CD14-positive monocyte (primary cell): ENCODE results near the gene CDH4. TPM values are rescaled to one million over a fixed set of nuclear protein-coding genes. Genes with fewer than 3 reads are reported as not detected.

Experiments used
- DNase-seq, 3 donors: peaks; one replicate each; pipeline ENCODE4 v3.0.0-alpha.2; 2011 to 2022
- H2AFZ ChIP-seq: 2 replicates; pipeline ENCODE4 v1.6.0; 2012; ENCODE audit warnings: mild to moderate bottlenecking, low read depth, low read length, inconsistent platforms; ENCODE audit not compliant: insufficient read depth, poor library complexity, severe bottlenecking
- H3K27ac ChIP-seq, 2 donors: 1 replicate in 1 of 2; 2 replicates in 1 of 2; pipeline ENCODE4 v1.5.1; 2012 to 2013; ENCODE audit warnings: low read length in 2 of 2, control low read depth in 1 of 2, inconsistent platforms in 1 of 2, low read depth in 1 of 2, mild to moderate bottlenecking in 1 of 2
- H3K27me3 ChIP-seq, 2 donors: one replicate each; pipeline versions ENCODE4 v1.6.0 to v1.6.1; 2011 to 2013; ENCODE audit warnings: low read length in 2 of 2; ENCODE audit not compliant: control insufficient read depth in 2 of 2, insufficient read depth in 2 of 2
- H3K36me3 ChIP-seq, 2 donors: replicated peaks in 1 of 2; 1 replicate in 1 of 2; 2 replicates in 1 of 2; pipeline versions ENCODE4 v1.5.1 to v1.6.1; 2012 to 2013; ENCODE audit warnings: low read length in 2 of 2, control low read depth in 1 of 2, inconsistent platforms in 1 of 2, mild to moderate bottlenecking in 1 of 2; ENCODE audit not compliant: insufficient read depth in 2 of 2, control insufficient read depth in 1 of 2
- H3K4me1 ChIP-seq, 2 donors: 1 replicate in 1 of 2; 2 replicates in 1 of 2; pipeline versions ENCODE4 v1.5.1 to v1.6.1; 2012 to 2013; ENCODE audit warnings: low read length in 2 of 2, control low read depth in 1 of 2, inconsistent platforms in 1 of 2, mild to moderate bottlenecking in 1 of 2, moderate library complexity in 1 of 2; ENCODE audit not compliant: insufficient read depth in 2 of 2, control insufficient read depth in 1 of 2
- H3K4me2 ChIP-seq: replicated peaks from 2 replicates; pipeline ENCODE3; 2012; ENCODE audit warnings: low read length, moderate library complexity, mild to moderate bottlenecking; ENCODE audit not compliant: poor library complexity, severe bottlenecking; ENCODE audit errors: extremely low read depth
- H3K4me3 ChIP-seq, 3 experiments: fragments of 200-600 bp in 1 of 3; sonication (generic) in 1 of 3; replicated peaks in 1 of 3; 1 replicate in 2 of 3; 2 replicates in 1 of 3; pipeline ENCODE4 v1.5.1; 2011 to 2013; ENCODE audit warnings: low read length in 3 of 3, mild to moderate bottlenecking in 3 of 3, control low read depth in 2 of 3, low read depth in 2 of 3, inconsistent platforms in 1 of 3, moderate library complexity in 1 of 3
- H3K79me2 ChIP-seq: 2 replicates; pipeline ENCODE4 v1.6.0; 2012; ENCODE audit warnings: mild to moderate bottlenecking, control low read depth, inconsistent platforms, low read length, moderate library complexity; ENCODE audit not compliant: insufficient read depth
- H3K9ac ChIP-seq: 2 replicates; pipeline ENCODE4 v1.6.0; 2017; ENCODE audit warnings: low read length, mild to moderate bottlenecking; ENCODE audit not compliant: insufficient read depth, poor library complexity, severe bottlenecking
- H3K9me3 ChIP-seq, 2 donors: replicated peaks in 1 of 2; 1 replicate in 1 of 2; 2 replicates in 1 of 2; pipeline versions ENCODE4 v1.5.1 to v1.6.1; 2012 to 2013; ENCODE audit warnings: low read length in 2 of 2, control low read depth in 1 of 2; ENCODE audit not compliant: control insufficient read depth in 1 of 2, insufficient read depth in 1 of 2
- H4K20me1 ChIP-seq: 2 replicates; pipeline ENCODE4 v1.6.0; 2012; ENCODE audit warnings: mild to moderate bottlenecking, low read length, control low read depth, moderate library complexity; ENCODE audit not compliant: insufficient read depth
- H3K27ac Mint-ChIP-seq, 7 donors: one replicate each; pipeline ENCODE4 v1.8.0; 2020; ENCODE audit warnings: mild to moderate bottlenecking in 7 of 7, mixed read lengths in 7 of 7, moderate library complexity in 6 of 7, inconsistent platforms in 2 of 7
- H3K27me3 Mint-ChIP-seq, 3 donors: one replicate each; pipeline ENCODE4 v1.8.0; 2021 to 2022; ENCODE audit warnings: low read depth in 3 of 3, mild to moderate bottlenecking in 3 of 3, mixed read lengths in 3 of 3, moderate library complexity in 3 of 3, inconsistent platforms in 1 of 3
- H3K36me3 Mint-ChIP-seq, 2 donors: one replicate each; pipeline ENCODE4 v1.8.0; 2020; ENCODE audit warnings: mixed read lengths in 2 of 2, inconsistent platforms in 1 of 2, mild to moderate bottlenecking in 1 of 2
- H3K4me1 Mint-ChIP-seq: one replicate; pipeline ENCODE4 v1.8.0; 2020; ENCODE audit warnings: mild to moderate bottlenecking, mixed read lengths
- H3K4me3 Mint-ChIP-seq, 2 donors: one replicate each; pipeline ENCODE4 v1.8.0; 2020; ENCODE audit warnings: mild to moderate bottlenecking in 2 of 2, mixed read lengths in 2 of 2, moderate library complexity in 1 of 2
- H3K9me3 Mint-ChIP-seq, 7 donors: one replicate each; pipeline ENCODE4 v1.8.0; 2020 to 2022; ENCODE audit warnings: mixed read lengths in 7 of 7, mild to moderate bottlenecking in 6 of 7, moderate library complexity in 6 of 7, inconsistent platforms in 2 of 7
- CTCF ChIP-seq: fragments of 200-600 bp; IDR thresholded peaks from one replicate; pipeline ENCODE4 v1.8.0; 2022; ENCODE audit warnings: antibody characterized with exemption, mild to moderate bottlenecking
- WGBS: methylation state at CpG from one replicate; pipeline ENCODE4 v1.1.5; 2013; ENCODE audit warnings: missing lambda C conversion rate; ENCODE audit not compliant: insufficient coverage; 5-methylcytosine and 5-hydroxymethylcytosine counted together
- intact Hi-C, 2 donors: fragments of 100-400 bp; cut with micrococcal nuclease; formaldehyde crosslinking; loops; one replicate each; pipeline versions ENCODE4 v1.15.0 to v1.15.1; 2023
- polyA plus RNA-seq, 3 donors: library from polyadenylated mRNA; depleted of rRNA in 1 of 3; unstranded in 2 of 3; stranded (reverse) in 1 of 3; fragments of 300-500 nt in 2 of 3; fragments of >200 nt in 1 of 3; fragmentation: Illumina TruSeq in 2 of 3; gene quantifications; 1 replicate in 2 of 3; 2 replicates in 1 of 3; pipeline ENCODE4 v1.2.3, GENCODE V29; 2012 to 2021

CDH4 gene
- polyA plus RNA-seq, 3 donors, result not detected

DNA sequence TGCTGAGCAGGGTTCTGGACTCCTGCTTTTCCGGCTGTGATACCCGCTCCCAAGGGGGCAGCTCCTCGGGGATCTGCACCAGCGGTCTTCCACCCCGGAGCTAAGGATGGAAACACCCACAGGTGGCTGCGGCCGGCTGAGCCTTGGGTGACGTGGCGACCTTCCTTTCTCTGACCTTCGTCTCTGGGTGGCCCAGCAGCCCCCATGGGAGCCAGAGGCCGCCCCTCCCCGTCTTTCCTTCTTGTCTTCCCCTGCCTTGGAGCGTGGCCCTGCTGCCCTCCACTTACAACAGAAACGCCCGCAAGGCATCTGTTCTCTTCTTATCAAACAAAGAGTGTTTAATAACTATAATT, 407.9 kb downstream of the CDH4 start:
- H2AFZ ChIP-seq, result no peak overlapping the region
- Mint-ChIP-seq H3K4me1 (no peaks in the 10 kb centered on the region), H3K36me3 (no peaks in the 10 kb centered on the region), H3K27ac (no peak overlapping the region), H3K27me3 (peaks cover 0 to 5% (median 2%) of the 10 kb centered on the region in 3 donors), H3K4me3 (no peak overlapping the region), H3K9me3 (peaks cover 0 to 85% (median 47%) of the 10 kb centered on the region in 7 donors)
- no peaks in the 10 kb centered on the region for H3K4me1 ChIP-seq
- H3K4me2 ChIP-seq, result no peak overlapping the region
- intact Hi-C loops, result no loop called here
- H3K4me3 ChIP-seq, result no peak overlapping the region
- DNase-seq, result no peak
- no peak overlapping the region for H3K27ac ChIP-seq
- H3K9me3 ChIP-seq, result peaks cover 9 to 96% of the 10 kb centered on the region in 2 donors
- H3K36me3 ChIP-seq, result no peaks in the 10 kb centered on the region
- H3K79me2 ChIP-seq, result no peaks in the 10 kb centered on the region
- 90% methylated on average over 10 of the region's 15 CpGs for WGBS
- H4K20me1 ChIP-seq, result no peaks in the 10 kb centered on the region
- H3K9ac ChIP-seq, result no peak overlapping the region
- H3K27me3 ChIP-seq, result no peaks in the 10 kb centered on the region
- TF ChIP-seq CTCF, result no peak

GRCh38 chr20:61660559-61660958, 408.5 kb downstream of the CDH4 start:
- Histone ChIP-seq H3K79me2 (no peaks in the 10 kb centered on the region), H2AFZ (no peak overlapping the region), H3K27me3 (no peaks in the 10 kb centered on the region), H3K9me3 (peaks cover 3 to 96% of the 10 kb centered on the region in 2 donors), H3K4me1 (no peaks in the 10 kb centered on the region), H4K20me1 (no peaks in the 10 kb centered on the region), H3K4me2 (no peak overlapping the region), H3K36me3 (no peaks in the 10 kb centered on the region), H3K9ac (no peak overlapping the region), H3K4me3 (no peak overlapping the region), H3K27ac (no peak overlapping the region)
- Mint-ChIP-seq H3K27me3 (peaks cover 0 to 5% (median 2%) of the 10 kb centered on the region in 3 donors), H3K27ac (no peak overlapping the region), H3K36me3 (no peaks in the 10 kb centered on the region), H3K4me3 (no peak overlapping the region), H3K9me3 (peaks cover 0 to 84% (median 51%) of the 10 kb centered on the region in 7 donors), H3K4me1 (no peaks in the 10 kb centered on the region)
- intact Hi-C loops, result no loop called here
- WGBS, result 92% methylated on average over 13 of the region's 13 CpGs
- TF ChIP-seq CTCF, result no peak
- DNase-seq, result no peak
